HCT116 (cell line): ENCODE results near the gene PAEP.

ENCODE experiments used
- EGR1 ChIP-seq: IDR thresholded peaks from 2 replicates; pipeline ENCODE4 v1.6.1; 2012; ENCODE audit warnings: low read depth
- EZH2 ChIP-seq: fragments of 200-600 bp; sonication (generic); IDR thresholded peaks from 2 replicates; pipeline ENCODE4 v1.6.1; 2017; ENCODE audit warnings: antibody characterized with exemption, mixed run types
- EZH2phosphoT487 ChIP-seq: fragments of 200-600 bp; IDR thresholded peaks from 2 replicates; pipeline ENCODE4 v1.6.1; 2018; ENCODE audit warnings: antibody characterized with exemption, borderline replicate concordance
- TCF7L2 ChIP-seq: IDR thresholded peaks from 2 replicates; pipeline ENCODE4 v1.7.0; 2011; ENCODE audit warnings: borderline replicate concordance, inconsistent platforms; ENCODE audit not compliant: insufficient read depth, insufficient read length; ENCODE audit errors: extremely low read depth
- TF ChIP-seq, protein P1 (sequence below), 3 experiments: fragments of 200-600 bp in 1 of 3; sonication (generic) in 1 of 3; IDR thresholded peaks in 2 of 3; conservative IDR thresholded peaks in 1 of 3; 2 replicates each; pipeline ENCODE4 v1.5.1; 2012 to 2017; ENCODE audit warnings: low read depth in 2 of 3, low read length in 2 of 3, antibody characterized with exemption in 1 of 3, borderline replicate concordance in 1 of 3, control low read depth in 1 of 3, mild to moderate bottlenecking in 1 of 3, mixed read lengths in 1 of 3, mixed run types in 1 of 3, moderate library complexity in 1 of 3; ENCODE audit not compliant: insufficient read depth in 1 of 3
- TF ChIP-seq, protein P2 (sequence below): IDR thresholded peaks from 2 replicates; pipeline ENCODE4 v1.6.1; 2012
- TF ChIP-seq, protein P3 (sequence below): IDR thresholded peaks from 2 replicates; pipeline ENCODE4 v1.6.1; 2012

DNA sequence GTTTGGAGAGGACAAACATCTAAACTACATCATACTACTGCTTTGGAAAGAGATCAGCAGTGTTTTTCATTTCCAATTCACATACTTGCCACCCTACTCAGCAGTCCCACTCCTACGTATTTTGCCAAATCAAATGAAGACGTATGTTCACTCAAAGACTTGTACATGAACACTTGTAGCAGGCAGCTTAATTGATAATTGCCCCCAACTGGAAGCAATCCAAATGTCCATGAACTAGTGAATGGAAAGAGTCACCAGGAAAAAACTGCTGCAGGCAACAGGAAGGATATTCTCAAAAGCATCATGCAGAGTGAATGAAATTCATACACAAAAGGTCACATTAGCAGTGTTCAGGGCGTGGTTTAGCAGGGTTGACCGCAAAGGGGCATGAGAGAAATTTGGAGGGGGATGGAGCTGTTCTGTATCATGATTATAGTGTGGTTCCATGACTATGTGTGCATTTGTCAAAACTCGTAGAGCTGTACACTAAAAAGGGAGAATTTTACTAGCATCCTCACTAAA is 38.8 kb downstream of the PAEP start:
- TF ChIP-seq, protein P1, sequence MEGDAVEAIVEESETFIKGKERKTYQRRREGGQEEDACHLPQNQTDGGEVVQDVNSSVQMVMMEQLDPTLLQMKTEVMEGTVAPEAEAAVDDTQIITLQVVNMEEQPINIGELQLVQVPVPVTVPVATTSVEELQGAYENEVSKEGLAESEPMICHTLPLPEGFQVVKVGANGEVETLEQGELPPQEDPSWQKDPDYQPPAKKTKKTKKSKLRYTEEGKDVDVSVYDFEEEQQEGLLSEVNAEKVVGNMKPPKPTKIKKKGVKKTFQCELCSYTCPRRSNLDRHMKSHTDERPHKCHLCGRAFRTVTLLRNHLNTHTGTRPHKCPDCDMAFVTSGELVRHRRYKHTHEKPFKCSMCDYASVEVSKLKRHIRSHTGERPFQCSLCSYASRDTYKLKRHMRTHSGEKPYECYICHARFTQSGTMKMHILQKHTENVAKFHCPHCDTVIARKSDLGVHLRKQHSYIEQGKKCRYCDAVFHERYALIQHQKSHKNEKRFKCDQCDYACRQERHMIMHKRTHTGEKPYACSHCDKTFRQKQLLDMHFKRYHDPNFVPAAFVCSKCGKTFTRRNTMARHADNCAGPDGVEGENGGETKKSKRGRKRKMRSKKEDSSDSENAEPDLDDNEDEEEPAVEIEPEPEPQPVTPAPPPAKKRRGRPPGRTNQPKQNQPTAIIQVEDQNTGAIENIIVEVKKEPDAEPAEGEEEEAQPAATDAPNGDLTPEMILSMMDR (IDR thresholded peaks at IDR 0.05 in 2 of 3, conservative IDR thresholded peaks at IDR 0.05 in 1 of 3; ENCODE audit: borderline replicate concordance in 1 of 3, insufficient read depth in 1 of 3, low read depth in 2 of 3, low read length in 2 of 3), result no peak
- TF ChIP-seq, protein P2, sequence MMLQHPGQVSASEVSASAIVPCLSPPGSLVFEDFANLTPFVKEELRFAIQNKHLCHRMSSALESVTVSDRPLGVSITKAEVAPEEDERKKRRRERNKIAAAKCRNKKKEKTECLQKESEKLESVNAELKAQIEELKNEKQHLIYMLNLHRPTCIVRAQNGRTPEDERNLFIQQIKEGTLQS, result no peak
- TF ChIP-seq EZH2phosphoT487 (no peak), EZH2 (no peak), EGR1 (no peak), TCF7L2 (no peak)
- TF ChIP-seq, protein P3, sequence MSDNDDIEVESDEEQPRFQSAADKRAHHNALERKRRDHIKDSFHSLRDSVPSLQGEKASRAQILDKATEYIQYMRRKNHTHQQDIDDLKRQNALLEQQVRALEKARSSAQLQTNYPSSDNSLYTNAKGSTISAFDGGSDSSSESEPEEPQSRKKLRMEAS, result no peak
